ENCODE measurements around the gene CCDC81.

CCDC81 gene

GRCh38 chr11:86440843-86441242, 66.2 kb downstream of the CCDC81 start:
- peak; percentile 20 for DNase-seq (ENCODE audit: low read depth)

- peak; percentile 9 for DNase-seq (ENCODE audit: low read depth)
These were observed 67.7 kb downstream of the CCDC81 start for GRCh38 chr11:86442420-86442819.

- DNase-seq (ENCODE audit: low read depth) = no peak
These were observed 68.1 kb downstream of the CCDC81 start for GRCh38 chr11:86442827-86443226.

GRCh38 chr11:86443415-86443814, 68.7 kb downstream of the CCDC81 start:
- no peak for DNase-seq (ENCODE audit: low read depth)

GRCh38 chr11:86444981-86445380, 70.3 kb downstream of the CCDC81 start:
- DNase-seq (ENCODE audit: low read depth) = no peak

- no peak for DNase-seq (ENCODE audit: low read depth)
These were observed 71.7 kb downstream of the CCDC81 start for GRCh38 chr11:86446163-86446923.

- DNase-seq (ENCODE audit: low read depth) = no peak
These were observed 72.2 kb downstream of the CCDC81 start for GRCh38 chr11:86446924-86447285.

- DNase-seq (ENCODE audit: low read depth) = no peak
These were observed 73.2 kb downstream of the CCDC81 start for GRCh38 chr11:86447763-86448480.

- DNase-seq (ENCODE audit: low read depth) = no peak
These were observed 75.4 kb downstream of the CCDC81 start for GRCh38 chr11:86449993-86450629.

GRCh38 chr11:86453290-86454030, 78.8 kb downstream of the CCDC81 start:
- DNase-seq (ENCODE audit: low read depth) = no peak

GRCh38 chr11:86456075-86456939, 81.6 kb downstream of the CCDC81 start:
- DNase-seq (ENCODE audit: low read depth) = peak; percentile 64

GRCh38 chr11:86458294-86459001, 83.8 kb downstream of the CCDC81 start:
- DNase-seq (ENCODE audit: low read depth) = no peak

- DNase-seq (ENCODE audit: low read depth) = no peak
These were observed 84.3 kb downstream of the CCDC81 start for GRCh38 chr11:86459002-86459385.

- DNase-seq (ENCODE audit: low read depth) = peak; percentile 67
These were observed 85.2 kb downstream of the CCDC81 start for GRCh38 chr11:86459682-86460460.

- DNase-seq (ENCODE audit: low read depth) = peak; percentile 80
These were observed 86.0 kb downstream of the CCDC81 start for GRCh38 chr11:86460461-86461385.

- no peak for DNase-seq (ENCODE audit: low read depth)
These were observed 87.2 kb downstream of the CCDC81 start for GRCh38 chr11:86461892-86462291.

GRCh38 chr11:86463120-86463519, 88.4 kb downstream of the CCDC81 start:
- DNase-seq (ENCODE audit: low read depth) = no peak

GRCh38 chr11:86463955-86464354, 89.3 kb downstream of the CCDC81 start:
- no peak for DNase-seq (ENCODE audit: low read depth)

Data from amniotic epithelial cell (primary cell).